Measurements from ENCODE around the gene SNX18. TPM values are rescaled to one million over a fixed set of nuclear protein-coding genes. Genes with fewer than 3 reads are reported as not detected.
"Not testable (repeated sequence)": the region's sequence is repeated elsewhere in the genome, so short reads cannot be mapped to it uniquely, and the experiment has no call there.

SNX18 gene
- total and polyA plus RNA-seq, 2 of the 8 experiments (the other 6 are each of a cell fraction or from before 2014, with no cell fraction given) = 5.8 to 17.7 TPM

GRCh38 chr5:54484219-54484894 is 33.2 kb upstream of the SNX18 start:
- no peaks in the 10 kb centered on the region for H3K36me3 ChIP-seq (ENCODE audit: control insufficient read depth in 2 of 4, insufficient read depth in 4 of 4, low read length in 3 of 4)
- H3K4me3 ChIP-seq (ENCODE audit: extremely low read depth in 1 of 4, insufficient read depth in 2 of 4, low read depth in 3 of 4, low read length in 4 of 4) = no peak overlapping the region
- H2BK12ac ChIP-seq (ENCODE audit: low read depth, low read length) = no peak overlapping the region
- H2BK15ac ChIP-seq (ENCODE audit: low read length) = no peak overlapping the region
- H3K23me2 ChIP-seq (ENCODE audit: low read depth, low read length) = no peaks in the 10 kb centered on the region
- no peak overlapping the region for H3K56ac ChIP-seq (replicated peaks; ENCODE audit: insufficient read length, low read depth, low read length)
- no peaks in the 10 kb centered on the region for H3K79me1 ChIP-seq (ENCODE audit: low read depth, low read length)
- H4K8ac ChIP-seq (ENCODE audit: extremely low read depth, insufficient read depth, low read length) = no peak overlapping the region
- FAIRE-seq (no peak), DNase-seq (ENCODE audit: low read depth in 1 of 2, low spot score in 2 of 2) (no peak)
- no peak overlapping the region for H3K4me2 ChIP-seq (ENCODE audit: insufficient read depth in 1 of 2, low read depth in 2 of 2, low read length in 2 of 2)
- H3K9me3 ChIP-seq (ENCODE audit: insufficient read depth in 2 of 2, low read depth in 1 of 2, low read length in 1 of 2) = no peaks in the 10 kb centered on the region
- H2BK5ac ChIP-seq (ENCODE audit: low read depth, low read length) = no peak overlapping the region
- H4K5ac ChIP-seq (ENCODE audit: insufficient read length, low read depth, low read length) = no peak overlapping the region
- H2AK5ac ChIP-seq (ENCODE audit: low read depth, low read length) = no peak overlapping the region
- H3K27ac ChIP-seq (ENCODE audit: low read depth, low read length) = no peak overlapping the region
- no peaks in the 10 kb centered on the region for H3K79me2 ChIP-seq (ENCODE audit: control insufficient read depth in 1 of 2, insufficient read depth in 2 of 2, low read length in 2 of 2)
- no peak overlapping the region for H3K18ac ChIP-seq (ENCODE audit: extremely low read depth, low read length)
- H3K14ac ChIP-seq (ENCODE audit: insufficient read length) = no peak overlapping the region
- no peaks in the 10 kb centered on the region for H4K20me1 ChIP-seq (replicated peaks in 1 of 2; ENCODE audit: control insufficient read depth in 1 of 2, insufficient read depth in 2 of 2, low read length in 2 of 2)
- H3K23ac ChIP-seq (ENCODE audit: insufficient read length) = no peak overlapping the region
- H3K4ac ChIP-seq (replicated peaks; ENCODE audit: insufficient read length, low read depth, low read length) = no peak overlapping the region
- ChIA-PET POLR2A (ENCODE audit: partially characterized antibody) (no interaction called here), CTCF (ENCODE audit: partially characterized antibody) (no interaction called here)
- H3K4me1 ChIP-seq (replicated peaks in 1 of 4; ENCODE audit: control insufficient read depth in 3 of 4, insufficient read depth in 4 of 4, low read length in 3 of 4) = no peaks in the 10 kb centered on the region
- no peak overlapping the region for H2BK20ac ChIP-seq (ENCODE audit: low read length)
- H2AFZ ChIP-seq (ENCODE audit: low read length) = no peak overlapping the region
- 90% methylated on average over 5 of the region's 5 CpGs; no CpG with 5 or more reads in 1 of the 2 experiments for WGBS, 2 experiments (ENCODE audit: extremely low coverage in 1 of 2, insufficient coverage in 1 of 2, insufficient read length in 1 of 2, insufficient replicate concordance in 2 of 2, low coverage in 1 of 2, low lambda C conversion rate in 2 of 2, missing lambda C conversion rate in 1 of 2)
- H3K9ac ChIP-seq (replicated peaks in 1 of 4; ENCODE audit: extremely low read depth in 1 of 4, low read depth in 3 of 4, low read length in 3 of 4) = no peak overlapping the region
- TF ChIP-seq BRCA1 (IDR thresholded peaks at IDR 0.05; ENCODE audit: low read depth, low read length) = no peak
- no peak overlapping the region for H4K91ac ChIP-seq (replicated peaks; ENCODE audit: insufficient read length, low read length)
- no peak overlapping the region for H2BK120ac ChIP-seq (replicated peaks; ENCODE audit: low read depth, low read length)
- no peaks in the 10 kb centered on the region for H3K27me3 ChIP-seq (replicated peaks in 1 of 4; ENCODE audit: control insufficient read depth in 3 of 4, extremely low read depth in 1 of 4, insufficient read depth in 3 of 4, low read length in 3 of 4)

- H2BK5ac ChIP-seq (ENCODE audit: low read depth, low read length); H3K23me2 ChIP-seq (ENCODE audit: low read depth, low read length); H3K4me2 ChIP-seq (ENCODE audit: insufficient read depth in 1 of 2, low read depth in 2 of 2, low read length in 2 of 2); H4K5ac ChIP-seq (ENCODE audit: insufficient read length, low read depth, low read length); H3K27ac ChIP-seq (ENCODE audit: low read depth, low read length); H3K9ac ChIP-seq (replicated peaks in 1 of 4; ENCODE audit: extremely low read depth in 1 of 4, low read depth in 3 of 4, low read length in 3 of 4); DNase-seq (ENCODE audit: low read depth in 1 of 2, low spot score in 2 of 2); H4K91ac ChIP-seq (replicated peaks; ENCODE audit: insufficient read length, low read length); CTCF ChIA-PET (ENCODE audit: partially characterized antibody); H4K8ac ChIP-seq (ENCODE audit: extremely low read depth, insufficient read depth, low read length); H3K14ac ChIP-seq (ENCODE audit: insufficient read length); H3K9me3 ChIP-seq (ENCODE audit: insufficient read depth in 2 of 2, low read depth in 1 of 2, low read length in 1 of 2); H3K79me2 ChIP-seq (ENCODE audit: control insufficient read depth in 1 of 2, insufficient read depth in 2 of 2, low read length in 2 of 2); H3K4ac ChIP-seq (replicated peaks; ENCODE audit: insufficient read length, low read depth, low read length); H2BK20ac ChIP-seq (ENCODE audit: low read length); H3K23ac ChIP-seq (ENCODE audit: insufficient read length); H3K36me3 ChIP-seq (ENCODE audit: control insufficient read depth in 2 of 4, insufficient read depth in 4 of 4, low read length in 3 of 4); H3K4me3 ChIP-seq (ENCODE audit: extremely low read depth in 1 of 4, insufficient read depth in 2 of 4, low read depth in 3 of 4, low read length in 4 of 4); H2BK12ac ChIP-seq (ENCODE audit: low read depth, low read length); H3K4me1 ChIP-seq (replicated peaks in 1 of 4; ENCODE audit: control insufficient read depth in 3 of 4, insufficient read depth in 4 of 4, low read length in 3 of 4); H3K56ac ChIP-seq (replicated peaks; ENCODE audit: insufficient read length, low read depth, low read length); POLR2A ChIA-PET (ENCODE audit: partially characterized antibody); H3K27me3 ChIP-seq (replicated peaks in 1 of 4; ENCODE audit: control insufficient read depth in 3 of 4, extremely low read depth in 1 of 4, insufficient read depth in 3 of 4, low read length in 3 of 4); H2BK15ac ChIP-seq (ENCODE audit: low read length); H3K18ac ChIP-seq (ENCODE audit: extremely low read depth, low read length); H4K20me1 ChIP-seq (replicated peaks in 1 of 2; ENCODE audit: control insufficient read depth in 1 of 2, insufficient read depth in 2 of 2, low read length in 2 of 2); H2AFZ ChIP-seq (ENCODE audit: low read length); H3K79me1 ChIP-seq (ENCODE audit: low read depth, low read length); H2BK120ac ChIP-seq (replicated peaks; ENCODE audit: low read depth, low read length); H2AK5ac ChIP-seq (ENCODE audit: low read depth, low read length); FAIRE-seq: not testable (repeated sequence)
These were observed 31.9 kb upstream of the SNX18 start for GRCh38 chr5:54485659-54486058.

Measured in H1 (cell line).